ENCODE data around the gene TRIM52. TPM values are rescaled to one million over a fixed set of nuclear protein-coding genes. Genes with fewer than 3 reads are reported as not detected.

TRIM52 gene
- total and polyA plus RNA-seq, 9 of the 15 experiments (the other 6 are each of a cell fraction or from before 2014, with no cell fraction given): 3.3 to 21.9 (median 13.5) TPM

DNA sequence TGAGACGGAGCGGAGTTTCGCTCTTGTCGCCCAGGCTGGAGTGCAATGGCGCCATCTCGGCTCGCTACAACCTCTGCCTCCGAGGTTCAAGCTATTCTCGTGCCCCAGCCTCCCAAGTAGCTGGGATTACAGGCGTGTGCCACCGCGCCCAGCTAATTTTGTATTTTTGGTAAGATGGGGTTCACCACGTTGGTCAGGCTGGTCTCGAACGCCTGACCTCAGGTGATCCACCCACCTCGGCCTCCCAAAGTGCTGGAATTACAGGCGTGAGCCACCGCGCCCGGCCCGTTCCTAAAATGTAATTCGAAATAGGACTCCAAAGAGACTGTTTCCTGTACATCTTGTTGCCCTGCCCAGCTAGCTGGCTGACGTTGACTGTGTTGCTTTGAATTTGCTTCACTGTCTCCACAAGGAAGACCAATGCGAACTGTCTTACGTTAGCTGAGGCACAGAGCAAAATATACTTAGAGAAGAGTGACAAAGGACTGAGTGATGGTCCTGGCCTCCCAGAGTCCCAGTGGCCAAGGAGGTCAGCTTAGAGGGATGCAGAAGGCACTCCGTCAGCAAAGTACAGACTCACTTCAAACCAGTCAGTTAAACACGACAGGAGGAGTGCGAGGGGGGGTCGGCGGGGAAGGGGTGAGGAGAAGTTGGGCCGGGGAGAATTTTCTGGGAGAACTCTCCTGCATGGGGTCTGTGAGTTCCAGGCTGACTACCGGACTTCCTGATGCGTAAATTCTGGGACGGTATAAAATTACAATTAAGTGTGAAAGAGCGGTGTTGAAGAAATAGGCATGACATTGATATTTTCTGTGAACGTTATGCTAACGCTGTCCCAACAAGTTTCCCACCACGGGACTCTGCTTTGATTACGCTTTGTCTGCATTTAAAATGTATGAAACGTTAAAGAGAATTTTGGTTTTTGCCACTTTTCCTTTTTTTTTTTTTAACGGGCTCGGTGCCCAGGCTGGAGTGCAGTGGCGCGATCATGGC, 44.6 kb downstream of the TRIM52 start (continued):
- TF ChIP-seq XRCC3 (IDR thresholded peaks at IDR 0.05): no peak
- no peak; the same call in 1 of the 2 replicates for TF ChIP-seq KLF13 (tag; IDR thresholded peaks at IDR 0.05; ENCODE audit: borderline replicate concordance, low read depth)
- peak in 1 of 2 experiments; percentile 63; a peak in 1 of 4 replicates for TF ChIP-seq HDAC1 (IDR thresholded peaks at IDR 0.05)
- TF ChIP-seq, protein P1, sequence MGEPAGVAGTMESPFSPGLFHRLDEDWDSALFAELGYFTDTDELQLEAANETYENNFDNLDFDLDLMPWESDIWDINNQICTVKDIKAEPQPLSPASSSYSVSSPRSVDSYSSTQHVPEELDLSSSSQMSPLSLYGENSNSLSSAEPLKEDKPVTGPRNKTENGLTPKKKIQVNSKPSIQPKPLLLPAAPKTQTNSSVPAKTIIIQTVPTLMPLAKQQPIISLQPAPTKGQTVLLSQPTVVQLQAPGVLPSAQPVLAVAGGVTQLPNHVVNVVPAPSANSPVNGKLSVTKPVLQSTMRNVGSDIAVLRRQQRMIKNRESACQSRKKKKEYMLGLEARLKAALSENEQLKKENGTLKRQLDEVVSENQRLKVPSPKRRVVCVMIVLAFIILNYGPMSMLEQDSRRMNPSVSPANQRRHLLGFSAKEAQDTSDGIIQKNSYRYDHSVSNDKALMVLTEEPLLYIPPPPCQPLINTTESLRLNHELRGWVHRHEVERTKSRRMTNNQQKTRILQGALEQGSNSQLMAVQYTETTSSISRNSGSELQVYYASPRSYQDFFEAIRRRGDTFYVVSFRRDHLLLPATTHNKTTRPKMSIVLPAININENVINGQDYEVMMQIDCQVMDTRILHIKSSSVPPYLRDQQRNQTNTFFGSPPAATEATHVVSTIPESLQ (CRISPR knock-in tag; IDR thresholded peaks at IDR 0.05): no peak
- no peak for TF ChIP-seq YBX1 (IDR thresholded peaks at IDR 0.05)
- TF ChIP-seq ZEB2 (IDR thresholded peaks at IDR 0.05): 0 out of 2 replicates have a peak, but pooled peaks have one; percentile 44
- TF ChIP-seq JUN (IDR thresholded peaks at IDR 0.05; ENCODE audit: borderline replicate concordance, low read depth, low read length): no peak
- no peak for TF ChIP-seq JUN (CRISPR knock-in tag; IDR thresholded peaks at IDR 0.05; ENCODE audit: borderline replicate concordance)
- TF ChIP-seq U2AF2 (optimal IDR thresholded peaks at IDR 0.05; ENCODE audit: low read depth, low read length): no peak
- TF ChIP-seq RBM15 (IDR thresholded peaks at IDR 0.05; ENCODE audit: insufficient read depth, low read length): no peak
- TF ChIP-seq KAT2B (IDR thresholded peaks at IDR 0.05; ENCODE audit: low read depth, low read length): no peak
- TF ChIP-seq, protein P2, sequence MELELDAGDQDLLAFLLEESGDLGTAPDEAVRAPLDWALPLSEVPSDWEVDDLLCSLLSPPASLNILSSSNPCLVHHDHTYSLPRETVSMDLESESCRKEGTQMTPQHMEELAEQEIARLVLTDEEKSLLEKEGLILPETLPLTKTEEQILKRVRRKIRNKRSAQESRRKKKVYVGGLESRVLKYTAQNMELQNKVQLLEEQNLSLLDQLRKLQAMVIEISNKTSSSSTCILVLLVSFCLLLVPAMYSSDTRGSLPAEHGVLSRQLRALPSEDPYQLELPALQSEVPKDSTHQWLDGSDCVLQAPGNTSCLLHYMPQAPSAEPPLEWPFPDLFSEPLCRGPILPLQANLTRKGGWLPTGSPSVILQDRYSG (tag; conservative IDR thresholded peaks at IDR 0.05; ENCODE audit: low read depth): no peak
- TF ChIP-seq, protein P3, sequence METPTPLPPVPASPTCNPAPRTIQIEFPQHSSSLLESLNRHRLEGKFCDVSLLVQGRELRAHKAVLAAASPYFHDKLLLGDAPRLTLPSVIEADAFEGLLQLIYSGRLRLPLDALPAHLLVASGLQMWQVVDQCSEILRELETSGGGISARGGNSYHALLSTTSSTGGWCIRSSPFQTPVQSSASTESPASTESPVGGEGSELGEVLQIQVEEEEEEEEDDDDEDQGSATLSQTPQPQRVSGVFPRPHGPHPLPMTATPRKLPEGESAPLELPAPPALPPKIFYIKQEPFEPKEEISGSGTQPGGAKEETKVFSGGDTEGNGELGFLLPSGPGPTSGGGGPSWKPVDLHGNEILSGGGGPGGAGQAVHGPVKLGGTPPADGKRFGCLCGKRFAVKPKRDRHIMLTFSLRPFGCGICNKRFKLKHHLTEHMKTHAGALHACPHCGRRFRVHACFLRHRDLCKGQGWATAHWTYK (CRISPR knock-in tag; IDR thresholded peaks at IDR 0.05): no peak
- TF ChIP-seq, protein P4, sequence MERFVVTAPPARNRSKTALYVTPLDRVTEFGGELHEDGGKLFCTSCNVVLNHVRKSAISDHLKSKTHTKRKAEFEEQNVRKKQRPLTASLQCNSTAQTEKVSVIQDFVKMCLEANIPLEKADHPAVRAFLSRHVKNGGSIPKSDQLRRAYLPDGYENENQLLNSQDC (CRISPR knock-in tag; IDR thresholded peaks at IDR 0.05): no peak
- TF ChIP-seq MAZ (CRISPR knock-in tag; conservative IDR thresholded peaks at IDR 0.05 in 1 of 2, IDR thresholded peaks at IDR 0.05 in 1 of 2): peak; percentile 9 to 32; a peak in 2 of 4 replicates
- TF ChIP-seq MED1 (CRISPR knock-in tag; IDR thresholded peaks at IDR 0.05; ENCODE audit: borderline replicate concordance): no peak
- no peak for TF ChIP-seq MTF1 (CRISPR knock-in tag; IDR thresholded peaks at IDR 0.05; ENCODE audit: borderline replicate concordance)
- TF ChIP-seq ZNF134 (CRISPR knock-in tag; conservative IDR thresholded peaks at IDR 0.05): no peak
- TF ChIP-seq, protein P5, sequence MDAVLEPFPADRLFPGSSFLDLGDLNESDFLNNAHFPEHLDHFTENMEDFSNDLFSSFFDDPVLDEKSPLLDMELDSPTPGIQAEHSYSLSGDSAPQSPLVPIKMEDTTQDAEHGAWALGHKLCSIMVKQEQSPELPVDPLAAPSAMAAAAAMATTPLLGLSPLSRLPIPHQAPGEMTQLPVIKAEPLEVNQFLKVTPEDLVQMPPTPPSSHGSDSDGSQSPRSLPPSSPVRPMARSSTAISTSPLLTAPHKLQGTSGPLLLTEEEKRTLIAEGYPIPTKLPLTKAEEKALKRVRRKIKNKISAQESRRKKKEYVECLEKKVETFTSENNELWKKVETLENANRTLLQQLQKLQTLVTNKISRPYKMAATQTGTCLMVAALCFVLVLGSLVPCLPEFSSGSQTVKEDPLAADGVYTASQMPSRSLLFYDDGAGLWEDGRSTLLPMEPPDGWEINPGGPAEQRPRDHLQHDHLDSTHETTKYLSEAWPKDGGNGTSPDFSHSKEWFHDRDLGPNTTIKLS (IDR thresholded peaks at IDR 0.05; ENCODE audit: borderline replicate concordance, low read depth): peak; percentile 54; the same call in 1 of the 2 replicates
- TF ChIP-seq THRAP3 (IDR thresholded peaks at IDR 0.05; ENCODE audit: borderline replicate concordance): no peak
- no peak; the same call in 1 of the 2 replicates for TF ChIP-seq ETV5 (CRISPR knock-in tag; IDR thresholded peaks at IDR 0.05; ENCODE audit: low read depth)
